Measurements from ENCODE around the gene ANKRD9.
"Not testable (repeated sequence)": the region's sequence is repeated elsewhere in the genome, so short reads cannot be mapped to it uniquely, and the experiment has no call there.

Gene ANKRD9

DNA sequence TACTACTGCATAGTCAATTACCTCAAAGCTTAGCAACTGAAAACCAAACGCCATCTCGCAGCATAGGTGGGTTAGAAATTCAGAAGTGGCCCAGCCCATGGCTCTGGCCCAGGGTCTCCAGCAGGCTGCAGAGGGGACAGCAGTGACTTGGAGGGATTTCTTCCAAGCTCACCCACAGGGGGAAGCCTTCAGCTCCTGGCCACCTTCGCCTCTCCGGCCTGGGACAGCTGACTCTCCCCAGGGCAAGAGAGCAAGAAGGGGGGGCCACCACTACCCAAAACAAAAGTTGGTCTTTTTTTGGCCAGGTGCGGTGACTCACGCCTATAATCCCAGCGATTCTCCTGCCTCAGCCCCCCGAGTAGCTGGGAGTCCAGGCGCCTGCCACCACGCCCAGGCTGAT is 32.2 kb upstream of the ANKRD9 start:
- POLR2A ChIA-PET, result no interaction called here
- DNase-seq (ENCODE audit: extremely low spot score), result no peak
- TF ChIP-seq, protein P1, sequence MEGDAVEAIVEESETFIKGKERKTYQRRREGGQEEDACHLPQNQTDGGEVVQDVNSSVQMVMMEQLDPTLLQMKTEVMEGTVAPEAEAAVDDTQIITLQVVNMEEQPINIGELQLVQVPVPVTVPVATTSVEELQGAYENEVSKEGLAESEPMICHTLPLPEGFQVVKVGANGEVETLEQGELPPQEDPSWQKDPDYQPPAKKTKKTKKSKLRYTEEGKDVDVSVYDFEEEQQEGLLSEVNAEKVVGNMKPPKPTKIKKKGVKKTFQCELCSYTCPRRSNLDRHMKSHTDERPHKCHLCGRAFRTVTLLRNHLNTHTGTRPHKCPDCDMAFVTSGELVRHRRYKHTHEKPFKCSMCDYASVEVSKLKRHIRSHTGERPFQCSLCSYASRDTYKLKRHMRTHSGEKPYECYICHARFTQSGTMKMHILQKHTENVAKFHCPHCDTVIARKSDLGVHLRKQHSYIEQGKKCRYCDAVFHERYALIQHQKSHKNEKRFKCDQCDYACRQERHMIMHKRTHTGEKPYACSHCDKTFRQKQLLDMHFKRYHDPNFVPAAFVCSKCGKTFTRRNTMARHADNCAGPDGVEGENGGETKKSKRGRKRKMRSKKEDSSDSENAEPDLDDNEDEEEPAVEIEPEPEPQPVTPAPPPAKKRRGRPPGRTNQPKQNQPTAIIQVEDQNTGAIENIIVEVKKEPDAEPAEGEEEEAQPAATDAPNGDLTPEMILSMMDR (IDR thresholded peaks at IDR 0.05; ENCODE audit: control extremely low read depth, extremely low read depth, low read depth, missing control alignments), result no peak
- CTCF ChIA-PET, result interaction anchor here (2.0 to 2.2 kb wide), 2 partner anchors 8 to 17 kb away, joined by 7 to 8 read pairs; no protein-coding TSS in a partner anchor

DNA sequence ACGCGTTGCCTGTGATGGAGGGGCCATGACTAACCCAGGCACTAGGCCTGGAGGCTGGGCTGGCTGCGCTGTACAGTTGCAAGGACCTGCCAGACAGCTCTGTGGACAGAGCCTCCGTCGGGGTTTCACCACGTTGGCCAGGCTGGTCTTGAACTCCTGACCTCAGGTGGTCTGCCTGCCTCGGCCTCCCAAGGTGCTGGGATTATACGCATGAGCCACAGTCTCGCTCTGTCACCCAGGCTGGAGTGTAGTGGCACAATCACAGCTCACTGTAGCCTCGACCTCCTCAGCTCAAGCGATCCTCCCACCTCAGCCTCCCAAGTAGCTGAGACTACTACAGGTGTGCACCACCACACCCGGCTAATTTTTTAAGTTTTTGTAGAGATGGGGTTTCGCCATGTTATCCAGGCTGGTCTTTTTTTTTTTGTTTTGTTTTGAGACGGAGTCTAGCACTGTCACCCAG is 31.5 kb upstream of the ANKRD9 start:
- DNase-seq (ENCODE audit: extremely low spot score); POLR2A ChIA-PET: not testable (repeated sequence)
- CTCF ChIA-PET, result interaction anchor here (2.0 to 2.2 kb wide), 2 partner anchors 9 to 17 kb away, joined by 7 to 8 read pairs; no protein-coding TSS in a partner anchor

DNA sequence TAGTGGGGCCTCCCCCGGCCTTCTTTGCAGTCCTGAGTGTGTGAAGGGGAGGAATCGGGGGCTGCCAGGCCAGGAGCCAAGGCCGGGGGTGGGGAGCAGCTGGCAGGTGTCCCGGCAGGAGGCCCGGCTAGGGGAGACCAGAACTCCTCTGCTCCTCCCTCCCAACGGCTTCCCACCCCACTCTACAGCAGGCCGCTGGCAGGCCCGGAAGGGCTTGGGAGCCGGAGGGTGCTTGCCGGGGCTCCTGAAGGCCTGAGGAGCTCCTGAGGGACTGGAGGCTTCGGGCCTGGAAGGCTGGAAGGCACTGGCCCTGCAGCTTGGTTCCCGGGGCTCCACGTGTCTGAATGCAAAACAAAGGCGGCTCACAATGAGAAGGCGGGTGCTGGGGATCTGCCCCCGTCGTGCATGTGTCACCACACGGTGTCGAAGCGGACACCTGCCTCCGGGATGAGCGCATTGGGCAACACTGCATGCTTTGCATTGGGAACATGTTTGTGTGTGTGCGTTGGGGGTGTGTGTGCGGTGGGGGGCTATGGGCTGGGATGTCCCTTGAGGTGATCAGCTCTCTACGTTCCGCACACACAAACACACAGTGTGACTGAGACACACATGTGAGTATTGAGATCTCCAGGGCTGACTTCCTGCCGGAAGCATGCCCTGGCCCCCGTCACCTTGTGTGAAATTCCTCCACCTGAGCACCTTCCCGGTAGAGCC is 30.9 kb upstream of the ANKRD9 start:
- TF ChIP-seq, protein P1 (IDR thresholded peaks at IDR 0.05; ENCODE audit: control extremely low read depth, extremely low read depth, low read depth, missing control alignments), result no peak
- POLR2A ChIA-PET, result no interaction called here
- DNase-seq (ENCODE audit: extremely low spot score), result no peak
- CTCF ChIA-PET, result interaction anchor here (2.0 to 2.2 kb wide), 2 partner anchors 9 to 16 kb away, joined by 7 to 8 read pairs; no protein-coding TSS in a partner anchor

DNA sequence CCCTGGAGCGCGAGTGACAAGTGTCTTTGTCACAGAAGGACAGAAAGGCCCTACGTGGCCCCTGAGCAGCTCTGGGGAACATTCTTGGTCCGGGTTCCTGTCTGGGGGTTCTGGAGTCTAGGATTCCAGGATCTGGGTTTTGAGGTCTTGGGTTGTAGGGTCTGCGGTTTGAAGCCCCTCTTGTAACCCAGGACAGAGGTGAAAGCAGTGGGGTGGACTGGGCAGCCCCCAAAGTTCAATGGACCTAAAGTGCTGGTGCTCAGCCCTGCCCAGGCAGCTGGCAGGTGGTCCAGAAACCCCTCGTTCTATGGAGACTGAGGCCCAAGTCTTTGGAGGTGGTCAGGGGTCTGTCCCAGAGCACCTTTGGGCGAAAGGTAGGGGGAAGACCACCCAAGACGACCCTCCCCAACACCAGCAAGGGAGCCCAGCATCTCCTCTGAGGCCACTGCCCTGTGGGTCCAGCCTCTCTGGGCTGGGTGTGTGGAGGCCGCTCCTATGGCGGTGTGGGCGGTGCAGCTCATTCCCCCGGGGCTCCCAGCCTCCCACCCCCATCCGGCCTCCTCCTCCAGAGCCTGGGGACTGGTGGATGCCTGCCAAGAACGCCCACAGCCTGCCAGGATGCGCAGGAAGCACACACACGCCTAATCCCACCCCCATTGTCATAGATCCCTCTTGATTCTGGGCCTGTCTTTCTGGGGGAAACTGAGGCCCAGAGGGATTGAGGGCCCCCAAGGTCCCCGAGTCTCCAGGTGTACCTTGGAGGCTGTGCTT is 30.2 kb upstream of the ANKRD9 start:
- DNase-seq (ENCODE audit: extremely low spot score), result no peak
- CTCF ChIA-PET, result interaction anchor here (2.0 to 4.2 kb wide), 3 partner anchors 10 to 15 kb away, joined by 7 to 23 read pairs (median 8); no protein-coding TSS in a partner anchor
- POLR2A ChIA-PET, result no interaction called here
- TF ChIP-seq, protein P1 (IDR thresholded peaks at IDR 0.05; ENCODE audit: control extremely low read depth, extremely low read depth, low read depth, missing control alignments), result no peak

DNA sequence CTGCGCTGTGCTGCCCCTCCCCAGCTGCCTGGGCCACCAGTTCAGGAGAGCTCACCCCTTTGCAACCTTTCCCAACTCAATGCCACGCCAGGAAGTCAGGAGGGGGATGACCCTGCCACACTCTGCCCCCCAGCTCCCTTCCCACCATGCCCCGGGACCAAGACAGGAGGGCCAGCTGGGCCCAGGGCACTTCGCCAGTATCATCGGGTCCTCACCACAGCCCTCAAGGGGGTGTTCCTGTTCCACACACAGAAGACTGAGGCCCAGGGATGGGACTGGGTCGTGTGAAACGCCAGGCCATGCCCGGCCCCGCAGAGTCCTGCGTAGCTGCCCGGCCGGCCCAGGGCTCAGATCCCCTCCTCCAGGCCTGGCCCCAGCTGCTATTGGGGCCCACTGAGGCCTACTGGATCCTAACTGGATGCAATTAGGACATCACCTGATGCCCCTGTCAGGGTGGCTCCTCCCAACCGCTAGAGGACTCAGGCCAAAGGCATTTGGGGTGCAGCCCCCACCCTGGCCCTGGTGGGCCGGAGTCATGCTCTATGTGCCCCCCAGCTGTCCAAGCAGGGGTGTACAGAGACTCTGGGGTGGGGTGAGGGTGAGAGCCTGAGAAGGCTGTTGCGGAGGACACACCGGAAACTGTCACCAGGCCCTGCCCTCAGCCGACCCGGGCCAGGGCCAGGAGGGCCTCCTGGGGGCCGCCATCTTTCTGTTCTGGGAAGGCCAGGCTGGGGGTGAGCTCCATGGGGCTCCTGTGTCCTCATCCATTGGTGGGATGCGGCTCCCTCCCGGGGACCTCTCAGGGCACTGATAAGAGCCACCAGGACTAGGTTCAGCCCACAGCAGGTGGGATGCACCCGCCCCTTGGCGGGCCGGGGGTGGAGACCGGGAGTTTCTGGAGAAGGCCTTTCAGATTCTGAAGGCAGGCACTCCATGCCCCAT is 29.3 kb upstream of the ANKRD9 start:
- DNase-seq (ENCODE audit: extremely low spot score), result no peak
- ChIA-PET CTCF (interaction anchor here (4.2 kb wide), 1 partner anchor 14 kb away, joined by 23 read pairs; no protein-coding TSS in a partner anchor), POLR2A (no interaction called here)
- TF ChIP-seq, protein P1 (IDR thresholded peaks at IDR 0.05; ENCODE audit: control extremely low read depth, extremely low read depth, low read depth, missing control alignments), result no peak

DNA sequence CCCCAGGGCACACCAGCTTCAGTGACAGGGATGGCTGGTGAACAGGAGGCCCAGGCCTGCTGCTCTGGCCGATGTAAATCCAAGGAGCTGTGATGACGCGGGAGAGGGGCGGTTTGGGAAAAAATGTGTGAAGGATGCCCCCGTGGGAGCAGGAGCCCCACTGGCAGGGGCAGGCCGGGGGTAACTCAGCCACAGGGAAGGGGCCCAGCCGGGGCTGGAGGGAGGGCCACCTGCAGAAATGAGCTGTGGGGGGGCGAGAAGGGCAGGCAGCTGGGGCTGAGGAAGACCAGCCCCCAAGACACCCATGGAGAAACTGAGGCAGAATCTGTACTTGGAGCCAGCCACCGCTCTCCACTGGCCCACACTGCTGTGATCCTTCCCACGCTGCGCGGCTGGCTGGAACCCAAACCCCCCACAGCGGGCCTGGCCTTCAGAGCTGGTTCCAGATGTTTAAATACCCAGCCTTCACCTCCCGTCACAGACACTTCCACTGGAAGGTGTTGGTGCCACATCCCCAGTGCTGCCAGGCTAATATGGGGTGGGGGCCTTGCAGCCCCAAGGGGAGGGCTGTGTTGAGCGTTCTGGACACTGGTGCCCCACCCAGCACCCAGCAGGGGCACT is 28.5 kb upstream of the ANKRD9 start:
- CTCF ChIA-PET, result interaction anchor here (4.2 kb wide), 1 partner anchor 14 kb away, joined by 23 read pairs; no protein-coding TSS in a partner anchor
- TF ChIP-seq, protein P1 (IDR thresholded peaks at IDR 0.05; ENCODE audit: control extremely low read depth, extremely low read depth, low read depth, missing control alignments), result no peak

More for the DNA sequence above, 28.5 kb upstream of the ANKRD9 start:
- POLR2A ChIA-PET, result no interaction called here
- no peak for DNase-seq (ENCODE audit: extremely low spot score)

Data from GM10248 (cell line).